Upper lobe of left lung (tissue), 4 donors: ENCODE measurements around the gene KIF26B.

Experiments used
- CTCF ChIP-seq, 6 experiments: fragments of 450-650 bp in 4 of 6; fragments of 200-600 bp in 2 of 6; sonication (generic) in 2 of 6; IDR thresholded peaks; one replicate each; pipeline ENCODE4 v1.5.1; 2016 to 2019; ENCODE audit warnings: antibody characterized with exemption in 6 of 6
- EP300 ChIP-seq, 4 donors: sonication (generic); formaldehyde crosslinking; IDR thresholded peaks; one replicate each; pipeline ENCODE4 v1.5.1; 2017; ENCODE audit warnings: antibody characterized with exemption in 4 of 4, control low read depth in 2 of 4
- POLR2AphosphoS5 ChIP-seq, 2 donors: sonication (generic); formaldehyde crosslinking; IDR thresholded peaks; one replicate each; pipeline ENCODE4 v1.5.1; 2017; ENCODE audit warnings: antibody characterized with exemption in 2 of 2

GRCh38 chr1:245683676-245684075 is 528.9 kb downstream of the KIF26B start:
- TF ChIP-seq CTCF (IDR thresholded peaks at IDR 0.05) (no peak), POLR2AphosphoS5 (IDR thresholded peaks at IDR 0.05) (no peak), EP300 (IDR thresholded peaks at IDR 0.05) (no peak)
